ENCODE measurements around the gene C1QC.
A peak's percentile ranks its signal among the peaks of the same experiment; 100 is the strongest.

The C1QC gene

DNA sequence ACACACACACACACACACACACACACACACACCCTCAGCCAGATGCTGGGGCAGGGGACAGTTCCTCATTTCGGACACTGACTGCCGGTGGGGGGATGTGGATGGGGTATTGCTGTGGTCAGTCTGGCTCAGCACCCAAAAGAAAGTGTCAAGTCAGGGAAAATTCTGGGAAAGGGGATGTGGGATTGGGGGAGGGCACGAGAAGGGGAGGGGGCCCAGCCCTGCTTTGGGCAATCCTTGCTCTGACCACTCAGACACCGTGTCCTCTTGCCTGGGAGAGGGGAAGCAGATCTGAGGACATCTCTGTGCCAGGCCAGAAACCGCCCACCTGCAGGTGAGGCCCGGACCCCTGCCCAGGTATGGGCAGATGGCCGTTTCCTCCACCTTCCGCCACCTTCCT is at the start of gene C1QC:
Gene C1QC (plus strand): TSS at position 253 of the 400 bp plus-strand sequence. CDS start 391 bp downstream, outside the sequence.
- Histone ChIP-seq H3K27me3 (ENCODE audit: control insufficient read depth in 2 of 2, insufficient read depth in 2 of 2, low read length in 2 of 2) (peaks cover 0 to 2% of the 10 kb centered on the region in 2 donors), H3K9ac (ENCODE audit: low read depth in 1 of 2, low read length in 2 of 2) (peak within 1 kb of the TSS in 1 of 2 donors; percentile 34), H3K4me1 (ENCODE audit: control insufficient read depth in 2 of 2, insufficient read depth in 2 of 2, low read length in 2 of 2) (no peaks in the 10 kb centered on the region), H3K4me3 (ENCODE audit: low read length in 2 of 2) (peak within 1 kb of the TSS; percentile 17 to 31), H3K27ac (ENCODE audit: low read depth in 2 of 2, low read length in 2 of 2) (peak within 1 kb of the TSS; percentile 61 to 63), H3K9me3 (ENCODE audit: control insufficient read depth in 2 of 2, low read length in 2 of 2) (no peaks in the 10 kb centered on the region), H3K36me3 (ENCODE audit: control insufficient read depth in 2 of 2, insufficient read depth in 2 of 2, low read length in 2 of 2) (no peaks in the 10 kb centered on the region)

DNA sequence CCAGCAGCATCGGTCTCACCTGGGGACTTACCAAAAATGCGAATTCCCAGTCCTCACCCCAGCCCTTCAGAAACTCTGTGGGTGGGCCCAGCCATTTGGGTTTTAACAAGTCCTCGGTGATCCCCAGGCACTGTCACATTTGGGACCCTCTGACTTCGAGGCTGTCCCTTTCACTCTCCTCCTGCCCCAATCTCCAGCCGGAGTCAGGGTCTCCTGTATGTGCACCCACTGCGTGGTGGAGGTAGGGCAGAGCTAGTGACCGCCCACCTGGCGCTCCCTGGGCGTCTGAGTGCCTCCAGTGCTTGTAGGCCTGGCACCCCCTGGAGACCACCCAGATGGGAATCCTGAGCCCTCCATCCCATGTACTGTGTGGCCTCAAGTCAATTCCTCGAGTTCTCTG is 49.0 kb upstream of the C1QC start:
- H3K9me3 ChIP-seq (ENCODE audit: control insufficient read depth in 2 of 2, low read length in 2 of 2), result no peaks in the 10 kb centered on the region
- H3K27me3 ChIP-seq (ENCODE audit: control insufficient read depth in 2 of 2, insufficient read depth in 2 of 2, low read length in 2 of 2), result peaks cover 10 to 34% of the 10 kb centered on the region in 2 donors
- no peaks in the 10 kb centered on the region for H3K36me3 ChIP-seq (ENCODE audit: control insufficient read depth in 2 of 2, insufficient read depth in 2 of 2, low read length in 2 of 2)

DNA sequence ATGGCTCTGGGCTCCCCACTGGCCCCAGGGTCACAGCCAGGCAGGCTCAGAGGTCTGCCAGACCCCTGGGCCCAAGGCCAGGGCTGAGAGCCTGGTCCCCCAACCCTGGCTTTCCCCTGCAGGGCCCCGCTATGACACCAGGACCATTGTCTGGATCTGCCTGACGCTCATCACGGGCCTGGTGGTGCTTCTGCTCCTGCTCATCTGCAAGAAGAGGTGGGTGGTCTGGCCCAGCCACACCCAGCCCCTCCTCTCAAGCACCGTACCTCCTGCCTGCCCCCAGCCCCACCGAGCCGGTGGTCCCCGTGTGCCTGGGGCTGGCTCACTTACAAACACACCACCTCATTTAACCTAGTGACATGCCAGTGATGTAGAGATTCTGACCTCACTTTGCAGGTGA is 48.3 kb upstream of the C1QC start:
- H3K27me3 ChIP-seq (ENCODE audit: control insufficient read depth in 2 of 2, insufficient read depth in 2 of 2, low read length in 2 of 2), result peaks cover 10 to 34% of the 10 kb centered on the region in 2 donors
- H3K9ac ChIP-seq (ENCODE audit: low read depth in 1 of 2, low read length in 2 of 2), result no peak overlapping the region
- H3K9me3 ChIP-seq (ENCODE audit: control insufficient read depth in 2 of 2, low read length in 2 of 2), result no peaks in the 10 kb centered on the region
- H3K27ac ChIP-seq (ENCODE audit: low read depth in 2 of 2, low read length in 2 of 2), result no peak overlapping the region
- H3K4me1 ChIP-seq (ENCODE audit: control insufficient read depth in 2 of 2, insufficient read depth in 2 of 2, low read length in 2 of 2), result no peaks in the 10 kb centered on the region
- H3K4me3 ChIP-seq (ENCODE audit: low read length in 2 of 2), result no peak overlapping the region
- no peaks in the 10 kb centered on the region for H3K36me3 ChIP-seq (ENCODE audit: control insufficient read depth in 2 of 2, insufficient read depth in 2 of 2, low read length in 2 of 2)

More for the DNA sequence above, 49.0 kb upstream of the C1QC start:
- no peak overlapping the region for H3K27ac ChIP-seq (ENCODE audit: low read depth in 2 of 2, low read length in 2 of 2)
- H3K4me1 ChIP-seq (ENCODE audit: control insufficient read depth in 2 of 2, insufficient read depth in 2 of 2, low read length in 2 of 2), result no peaks in the 10 kb centered on the region
- no peak overlapping the region for H3K9ac ChIP-seq (ENCODE audit: low read depth in 1 of 2, low read length in 2 of 2)
- no peak overlapping the region for H3K4me3 ChIP-seq (ENCODE audit: low read length in 2 of 2)

DNA sequence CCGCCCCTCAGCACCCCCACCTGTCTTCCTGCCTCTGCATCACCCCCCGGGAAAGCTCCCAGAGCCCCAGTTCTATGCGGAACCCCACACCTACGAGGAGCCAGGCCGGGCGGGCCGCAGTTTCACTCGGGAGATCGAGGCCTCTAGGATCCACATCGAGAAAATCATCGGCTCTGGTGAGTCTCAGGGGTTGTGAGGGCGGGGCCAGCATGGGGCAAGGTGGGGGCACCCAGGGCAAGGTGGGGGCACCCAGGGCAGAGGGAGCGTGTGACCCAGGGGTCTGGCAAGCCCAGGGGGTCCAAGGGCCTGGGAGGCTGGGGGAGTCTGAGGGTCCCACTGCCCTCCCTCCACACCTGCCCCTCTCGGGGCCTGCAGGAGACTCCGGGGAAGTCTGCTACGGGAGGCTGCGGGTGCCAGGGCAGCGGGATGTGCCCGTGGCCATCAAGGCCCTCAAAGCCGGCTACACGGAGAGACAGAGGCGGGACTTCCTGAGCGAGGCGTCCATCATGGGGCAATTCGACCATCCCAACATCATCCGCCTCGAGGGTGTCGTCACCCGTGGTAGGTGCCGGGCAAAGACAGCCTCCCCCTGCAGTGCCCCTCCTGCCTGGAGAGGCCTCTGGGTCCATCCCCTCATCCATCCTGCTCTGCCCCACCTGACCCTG is 46.0 kb upstream of the C1QC start:
- Histone ChIP-seq H3K4me1 (ENCODE audit: control insufficient read depth in 2 of 2, insufficient read depth in 2 of 2, low read length in 2 of 2) (no peaks in the 10 kb centered on the region), H3K27me3 (ENCODE audit: control insufficient read depth in 2 of 2, insufficient read depth in 2 of 2, low read length in 2 of 2) (peaks cover 7 to 36% of the 10 kb centered on the region in 2 donors)

DNA sequence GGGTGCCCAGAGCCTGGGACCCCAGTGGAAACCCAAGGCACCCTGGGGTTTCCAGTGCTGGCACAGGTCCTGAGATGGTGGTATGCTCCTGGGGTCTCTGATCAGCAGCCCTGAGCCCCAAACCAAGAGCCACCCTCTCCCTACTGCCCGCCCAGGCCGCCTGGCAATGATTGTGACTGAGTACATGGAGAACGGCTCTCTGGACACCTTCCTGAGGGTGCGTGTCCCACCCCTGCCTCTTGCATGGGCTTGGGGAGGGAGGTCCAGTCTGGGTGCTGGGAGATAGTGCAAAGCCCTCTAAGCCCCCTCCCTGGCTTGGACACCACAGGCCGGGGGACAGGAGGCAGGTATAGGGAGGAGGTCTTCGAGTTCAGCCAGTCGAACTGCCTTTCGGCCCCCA is 45.4 kb upstream of the C1QC start:
- H3K27ac ChIP-seq (ENCODE audit: low read depth in 2 of 2, low read length in 2 of 2), result no peak overlapping the region
- no peaks in the 10 kb centered on the region for H3K4me1 ChIP-seq (ENCODE audit: control insufficient read depth in 2 of 2, insufficient read depth in 2 of 2, low read length in 2 of 2)
- no peaks in the 10 kb centered on the region for H3K36me3 ChIP-seq (ENCODE audit: control insufficient read depth in 2 of 2, insufficient read depth in 2 of 2, low read length in 2 of 2)
- H3K9ac ChIP-seq (ENCODE audit: low read depth in 1 of 2, low read length in 2 of 2), result no peak overlapping the region
- H3K9me3 ChIP-seq (ENCODE audit: control insufficient read depth in 2 of 2, low read length in 2 of 2), result no peaks in the 10 kb centered on the region
- peaks cover 5 to 36% of the 10 kb centered on the region in 2 donors for H3K27me3 ChIP-seq (ENCODE audit: control insufficient read depth in 2 of 2, insufficient read depth in 2 of 2, low read length in 2 of 2)
- no peak overlapping the region for H3K4me3 ChIP-seq (ENCODE audit: low read length in 2 of 2)

More for the DNA sequence above, 46.0 kb upstream of the C1QC start:
- no peaks in the 10 kb centered on the region for H3K9me3 ChIP-seq (ENCODE audit: control insufficient read depth in 2 of 2, low read length in 2 of 2)
- no peak overlapping the region for H3K4me3 ChIP-seq (ENCODE audit: low read length in 2 of 2)
- H3K9ac ChIP-seq (ENCODE audit: low read depth in 1 of 2, low read length in 2 of 2), result no peak overlapping the region
- no peaks in the 10 kb centered on the region for H3K36me3 ChIP-seq (ENCODE audit: control insufficient read depth in 2 of 2, insufficient read depth in 2 of 2, low read length in 2 of 2)
- H3K27ac ChIP-seq (ENCODE audit: low read depth in 2 of 2, low read length in 2 of 2), result no peak overlapping the region

DNA sequence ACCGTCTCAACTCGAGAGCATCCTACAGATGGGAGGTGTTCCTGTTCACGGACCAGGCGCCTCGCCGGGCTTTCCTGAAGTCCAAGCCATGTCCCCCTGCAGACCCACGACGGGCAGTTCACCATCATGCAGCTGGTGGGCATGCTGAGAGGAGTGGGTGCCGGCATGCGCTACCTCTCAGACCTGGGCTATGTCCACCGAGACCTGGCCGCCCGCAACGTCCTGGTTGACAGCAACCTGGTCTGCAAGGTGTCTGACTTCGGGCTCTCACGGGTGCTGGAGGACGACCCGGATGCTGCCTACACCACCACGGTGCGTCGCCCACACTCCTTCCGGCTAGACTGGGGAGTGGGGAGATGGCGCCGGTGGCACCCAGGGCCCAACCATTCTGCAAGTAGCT is 44.7 kb upstream of the C1QC start:
- Histone ChIP-seq H3K9ac (ENCODE audit: low read depth in 1 of 2, low read length in 2 of 2) (no peak overlapping the region), H3K27me3 (ENCODE audit: control insufficient read depth in 2 of 2, insufficient read depth in 2 of 2, low read length in 2 of 2) (peaks cover 5 to 29% of the 10 kb centered on the region in 2 donors)

DNA sequence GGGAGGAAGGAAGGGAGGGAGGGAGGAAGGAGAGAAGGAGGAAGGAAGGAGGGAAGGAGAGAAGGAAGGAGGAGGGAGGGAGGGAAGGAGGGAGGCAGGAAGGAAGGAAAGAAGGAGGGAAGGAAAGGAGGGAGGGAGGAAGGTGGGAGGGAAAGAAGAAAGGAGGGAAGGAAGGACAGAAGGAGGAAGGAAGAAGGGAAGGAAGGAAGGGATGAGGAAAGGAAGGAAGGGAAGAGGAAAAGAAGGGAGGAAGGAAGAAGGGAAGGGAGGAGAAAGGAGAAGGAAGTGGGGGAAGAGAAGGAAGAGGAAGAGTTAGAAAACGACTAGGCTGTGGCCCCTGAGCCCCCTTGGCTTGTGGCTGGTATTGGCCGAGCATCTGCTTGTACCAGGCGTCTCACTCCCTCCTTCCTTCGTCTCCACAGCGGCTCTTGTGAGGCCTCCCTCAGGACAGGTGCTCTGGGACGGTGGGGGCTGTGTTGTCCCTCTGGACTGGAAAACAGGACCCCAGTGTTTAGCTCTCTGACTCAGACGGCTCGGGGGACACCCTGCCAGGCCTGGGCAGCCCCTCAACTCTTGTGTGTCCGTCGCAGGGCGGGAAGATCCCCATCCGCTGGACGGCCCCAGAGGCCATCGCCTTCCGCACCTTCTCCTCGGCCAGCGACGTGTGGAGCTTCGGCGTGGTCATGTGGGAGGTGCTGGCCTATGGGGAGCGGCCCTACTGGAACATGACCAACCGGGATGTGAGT is 43.2 kb upstream of the C1QC start:
- Histone ChIP-seq H3K4me1 (ENCODE audit: control insufficient read depth in 2 of 2, insufficient read depth in 2 of 2, low read length in 2 of 2) (no peaks in the 10 kb centered on the region), H3K27me3 (ENCODE audit: control insufficient read depth in 2 of 2, insufficient read depth in 2 of 2, low read length in 2 of 2) (peaks cover 2 to 17% of the 10 kb centered on the region in 2 donors), H3K9me3 (ENCODE audit: control insufficient read depth in 2 of 2, low read length in 2 of 2) (no peaks in the 10 kb centered on the region), H3K27ac (ENCODE audit: low read depth in 2 of 2, low read length in 2 of 2) (no peak overlapping the region), H3K4me3 (ENCODE audit: low read length in 2 of 2) (no peak overlapping the region), H3K9ac (ENCODE audit: low read depth in 1 of 2, low read length in 2 of 2) (no peak overlapping the region), H3K36me3 (ENCODE audit: control insufficient read depth in 2 of 2, insufficient read depth in 2 of 2, low read length in 2 of 2) (no peaks in the 10 kb centered on the region)

More for the DNA sequence above, 44.7 kb upstream of the C1QC start:
- H3K36me3 ChIP-seq (ENCODE audit: control insufficient read depth in 2 of 2, insufficient read depth in 2 of 2, low read length in 2 of 2), result no peaks in the 10 kb centered on the region
- H3K4me3 ChIP-seq (ENCODE audit: low read length in 2 of 2), result no peak overlapping the region
- no peaks in the 10 kb centered on the region for H3K9me3 ChIP-seq (ENCODE audit: control insufficient read depth in 2 of 2, low read length in 2 of 2)
- H3K27ac ChIP-seq (ENCODE audit: low read depth in 2 of 2, low read length in 2 of 2), result no peak overlapping the region
- H3K4me1 ChIP-seq (ENCODE audit: control insufficient read depth in 2 of 2, insufficient read depth in 2 of 2, low read length in 2 of 2), result no peaks in the 10 kb centered on the region

DNA sequence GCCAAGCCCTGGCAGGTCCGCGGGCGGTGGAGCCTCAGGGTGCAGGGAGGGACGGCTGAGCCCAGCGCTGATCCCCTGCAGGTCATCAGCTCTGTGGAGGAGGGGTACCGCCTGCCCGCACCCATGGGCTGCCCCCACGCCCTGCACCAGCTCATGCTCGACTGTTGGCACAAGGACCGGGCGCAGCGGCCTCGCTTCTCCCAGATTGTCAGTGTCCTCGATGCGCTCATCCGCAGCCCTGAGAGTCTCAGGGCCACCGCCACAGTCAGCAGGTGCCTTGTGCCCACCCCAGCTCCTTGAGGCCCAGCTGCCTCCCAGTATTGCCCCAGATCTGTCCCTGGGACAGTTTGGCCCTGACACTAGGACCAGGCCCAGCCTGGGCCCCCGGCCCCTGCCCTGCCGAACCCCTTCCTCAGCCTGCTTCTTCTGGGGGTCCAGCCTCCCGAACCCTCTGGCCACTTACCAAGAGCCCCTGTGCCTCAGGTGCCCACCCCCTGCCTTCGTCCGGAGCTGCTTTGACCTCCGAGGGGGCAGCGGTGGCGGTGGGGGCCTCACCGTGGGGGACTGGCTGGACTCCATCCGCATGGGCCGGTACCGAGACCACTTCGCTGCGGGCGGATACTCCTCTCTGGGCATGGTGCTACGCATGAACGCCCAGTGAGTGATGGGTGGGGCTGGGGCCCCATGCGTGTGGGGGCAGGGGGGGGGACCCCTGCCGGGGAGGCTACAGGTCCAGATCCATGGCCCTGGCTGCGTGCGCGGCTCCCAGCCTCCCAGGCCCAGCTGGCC is 42.4 kb upstream of the C1QC start:
- H3K36me3 ChIP-seq (ENCODE audit: control insufficient read depth in 2 of 2, insufficient read depth in 2 of 2, low read length in 2 of 2), result no peaks in the 10 kb centered on the region
- no peak overlapping the region for H3K4me3 ChIP-seq (ENCODE audit: low read length in 2 of 2)
- no peaks in the 10 kb centered on the region for H3K4me1 ChIP-seq (ENCODE audit: control insufficient read depth in 2 of 2, insufficient read depth in 2 of 2, low read length in 2 of 2)
- H3K27me3 ChIP-seq (ENCODE audit: control insufficient read depth in 2 of 2, insufficient read depth in 2 of 2, low read length in 2 of 2), result peaks cover 6 to 18% of the 10 kb centered on the region in 2 donors
- H3K9ac ChIP-seq (ENCODE audit: low read depth in 1 of 2, low read length in 2 of 2), result no peak overlapping the region
- H3K27ac ChIP-seq (ENCODE audit: low read depth in 2 of 2, low read length in 2 of 2), result no peak overlapping the region
- no peaks in the 10 kb centered on the region for H3K9me3 ChIP-seq (ENCODE audit: control insufficient read depth in 2 of 2, low read length in 2 of 2)

DNA sequence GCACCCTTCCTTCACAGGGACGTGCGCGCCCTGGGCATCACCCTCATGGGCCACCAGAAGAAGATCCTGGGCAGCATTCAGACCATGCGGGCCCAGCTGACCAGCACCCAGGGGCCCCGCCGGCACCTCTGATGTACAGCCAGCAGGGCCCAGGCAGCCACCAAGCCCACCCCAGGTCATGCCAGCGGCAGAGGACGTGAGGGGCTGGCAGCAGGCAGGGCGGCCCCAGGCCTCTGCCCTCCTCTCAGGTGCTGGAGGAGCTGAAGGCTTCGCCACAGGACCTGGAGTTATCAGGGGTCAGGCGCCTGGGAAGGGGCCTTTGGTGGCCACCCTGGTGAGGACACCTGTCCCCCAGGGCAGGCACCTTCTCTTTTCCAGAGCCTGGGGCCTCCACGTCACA is 41.8 kb upstream of the C1QC start:
- Histone ChIP-seq H3K9ac (ENCODE audit: low read depth in 1 of 2, low read length in 2 of 2) (no peak overlapping the region), H3K36me3 (ENCODE audit: control insufficient read depth in 2 of 2, insufficient read depth in 2 of 2, low read length in 2 of 2) (no peaks in the 10 kb centered on the region), H3K27me3 (ENCODE audit: control insufficient read depth in 2 of 2, insufficient read depth in 2 of 2, low read length in 2 of 2) (peaks cover 11 to 23% of the 10 kb centered on the region in 2 donors)

More for the DNA sequence above, 41.8 kb upstream of the C1QC start:
- Histone ChIP-seq H3K4me1 (ENCODE audit: control insufficient read depth in 2 of 2, insufficient read depth in 2 of 2, low read length in 2 of 2) (no peaks in the 10 kb centered on the region), H3K27ac (ENCODE audit: low read depth in 2 of 2, low read length in 2 of 2) (no peak overlapping the region), H3K9me3 (ENCODE audit: control insufficient read depth in 2 of 2, low read length in 2 of 2) (no peaks in the 10 kb centered on the region), H3K4me3 (ENCODE audit: low read length in 2 of 2) (no peak overlapping the region)
